HG03135 (cell line): ENCODE results near the gene ADTRP.

Experiments used
- ATAC-seq: cut with Tn5 transposase; IDR thresholded peaks from one replicate; pipeline ENCODE4 v1.9.1; 2021; ENCODE audit warnings: mild to moderate bottlenecking, moderate library complexity; ENCODE audit not compliant: unreplicated experiment

The ADTRP gene

DNA sequence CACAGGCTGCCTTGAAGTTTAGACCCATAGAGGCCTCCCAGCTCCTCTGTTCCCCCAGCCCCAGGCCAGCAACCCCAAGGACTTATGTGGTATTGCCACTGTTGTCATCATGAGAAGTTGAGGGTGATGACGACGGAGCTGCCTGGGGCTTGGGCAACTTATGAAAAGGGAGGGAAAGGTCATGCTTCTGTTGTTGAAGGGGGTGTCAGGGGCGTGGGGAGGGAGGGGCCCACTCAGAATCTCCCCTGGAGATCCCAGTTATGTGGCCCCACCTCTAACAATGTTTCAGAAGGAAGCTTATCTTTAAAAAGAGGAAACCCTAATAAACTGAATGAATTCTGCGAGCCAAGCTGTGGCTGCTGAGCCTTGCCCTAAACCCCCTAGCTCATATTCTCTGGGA is 4.2 kb downstream of the ADTRP start:
- ATAC-seq: no peak

DNA sequence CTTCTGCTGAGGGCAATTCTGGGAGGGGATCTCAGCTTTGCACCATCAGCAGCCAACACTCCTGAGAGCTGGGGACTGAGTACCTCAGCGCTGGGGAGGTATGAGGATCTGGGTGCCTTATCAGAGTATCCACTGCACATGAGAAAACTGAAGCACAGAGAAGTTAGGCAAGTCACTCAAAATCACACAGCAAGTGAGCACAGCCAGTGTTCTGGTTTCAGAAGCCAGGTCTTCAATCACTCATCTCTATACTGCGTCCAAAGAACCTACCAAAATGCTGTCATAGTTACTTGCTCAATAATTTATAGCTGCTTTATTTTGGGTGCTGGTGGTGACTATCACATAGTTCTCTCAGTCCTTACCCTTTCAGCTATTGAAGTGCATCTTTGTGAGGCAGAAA is 5.0 kb downstream of the ADTRP start:
- no peak for ATAC-seq

DNA sequence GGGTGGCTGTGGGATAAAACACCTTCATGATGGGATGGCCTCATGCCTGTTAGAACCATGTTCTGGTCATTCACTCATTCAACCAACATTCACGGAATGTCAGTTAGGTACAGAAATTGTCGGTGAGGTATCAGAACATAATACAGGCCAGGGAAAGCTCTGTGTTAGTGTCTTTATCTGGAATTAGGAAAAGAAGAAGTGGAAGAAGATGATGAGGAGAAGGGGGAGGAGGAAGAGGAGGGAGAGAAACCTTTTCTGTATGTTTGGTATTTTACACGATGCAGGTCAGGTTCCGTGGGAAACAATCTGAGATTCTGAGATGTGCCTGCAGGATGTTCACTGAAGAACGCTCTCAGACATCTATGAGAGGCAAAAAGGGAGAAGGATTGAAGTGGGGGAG is 5.6 kb downstream of the ADTRP start:
- ATAC-seq: no peak

- ATAC-seq: no peak
These were observed 6.3 kb downstream of the ADTRP start for GRCh38 chr6:11772109-11772825.

DNA sequence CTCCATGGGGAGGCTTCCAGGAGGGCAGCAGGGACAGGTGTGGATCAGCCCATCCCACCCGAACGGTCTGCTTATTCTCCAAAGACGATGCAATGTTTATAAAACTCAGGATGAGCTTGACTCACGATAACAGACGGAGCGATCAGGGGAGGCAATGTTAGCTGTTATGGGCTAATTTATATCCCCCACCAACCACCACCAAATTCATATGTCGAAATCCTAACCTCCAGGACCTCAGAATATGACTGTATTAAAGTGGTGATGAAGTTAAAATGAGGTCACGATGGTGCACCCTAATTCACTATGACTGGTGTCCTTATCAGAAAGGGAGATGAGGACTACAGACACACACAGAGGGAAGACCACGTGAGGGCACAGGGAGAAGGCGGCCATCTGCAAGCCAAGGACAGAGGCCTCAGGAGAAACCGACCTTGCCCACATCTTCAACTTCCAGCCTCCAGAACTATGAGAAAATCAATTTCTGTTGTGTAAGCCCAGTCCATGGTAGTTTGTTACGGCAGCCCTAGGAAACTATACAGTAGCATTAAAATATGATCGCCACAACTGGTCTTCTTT is 7.0 kb downstream of the ADTRP start:
- no peak for ATAC-seq

- ATAC-seq: no peak
These were observed 7.8 kb downstream of the ADTRP start for GRCh38 chr6:11770546-11771466.

DNA sequence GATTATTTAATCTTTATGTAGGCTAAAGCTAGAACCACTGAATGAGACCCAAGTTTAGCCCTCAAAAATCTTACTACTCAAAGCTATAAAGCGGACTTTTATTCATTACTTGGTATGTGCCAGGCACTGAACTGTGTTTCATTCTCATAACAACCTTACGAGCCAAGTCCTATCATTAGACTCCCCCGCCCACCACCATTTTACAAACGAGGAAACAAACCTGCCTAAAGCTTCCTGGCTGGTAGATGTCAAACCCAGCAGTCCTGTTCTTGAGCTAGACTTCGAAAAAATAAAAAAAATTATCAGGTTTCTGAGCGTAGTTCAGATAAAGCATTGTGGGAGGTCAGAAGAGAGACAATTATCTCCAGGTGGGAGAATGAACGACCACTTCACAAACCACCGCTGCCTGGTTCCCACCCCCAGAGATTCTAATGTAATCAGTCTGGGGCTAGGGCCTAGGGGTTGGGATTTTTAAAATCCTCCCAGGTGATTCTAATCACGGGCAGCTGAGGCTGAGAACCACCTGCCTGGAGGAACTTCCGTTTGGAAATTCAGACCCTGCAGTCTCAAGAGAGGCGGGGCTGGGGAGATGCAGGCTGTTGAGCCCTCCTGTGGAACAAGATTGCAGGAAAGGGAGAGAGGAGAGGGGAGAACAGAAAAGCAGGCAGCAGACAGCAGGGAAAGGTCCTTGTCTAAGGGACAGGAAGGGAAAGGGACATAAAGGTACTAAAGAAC is 8.6 kb downstream of the ADTRP start:
- no peak for ATAC-seq

DNA sequence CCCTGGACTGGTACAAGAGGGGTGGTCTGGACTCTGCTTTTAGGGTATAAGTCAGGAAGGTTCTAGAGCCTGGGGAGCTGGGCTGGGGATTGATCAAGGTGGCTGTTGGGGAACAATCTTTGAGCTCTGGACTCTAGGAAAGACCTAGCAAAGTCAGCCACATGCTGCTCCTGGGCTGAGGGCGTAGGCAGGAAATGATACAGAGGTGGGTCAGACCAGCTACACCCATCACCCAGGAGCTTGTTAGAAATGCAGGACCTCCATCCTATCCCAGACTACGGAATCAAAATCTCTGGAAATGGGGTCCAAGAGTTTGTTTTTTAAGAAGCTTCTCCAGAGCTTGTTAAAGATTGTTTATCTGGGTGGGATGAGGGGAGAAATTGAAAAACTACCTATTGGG is 9.4 kb downstream of the ADTRP start:
- no peak for ATAC-seq

- no peak for ATAC-seq
These were observed 10.4 kb downstream of the ADTRP start for GRCh38 chr6:11767978-11768756.

GRCh38 chr6:11767458-11767857 is 11.1 kb downstream of the ADTRP start:
- no peak for ATAC-seq

DNA sequence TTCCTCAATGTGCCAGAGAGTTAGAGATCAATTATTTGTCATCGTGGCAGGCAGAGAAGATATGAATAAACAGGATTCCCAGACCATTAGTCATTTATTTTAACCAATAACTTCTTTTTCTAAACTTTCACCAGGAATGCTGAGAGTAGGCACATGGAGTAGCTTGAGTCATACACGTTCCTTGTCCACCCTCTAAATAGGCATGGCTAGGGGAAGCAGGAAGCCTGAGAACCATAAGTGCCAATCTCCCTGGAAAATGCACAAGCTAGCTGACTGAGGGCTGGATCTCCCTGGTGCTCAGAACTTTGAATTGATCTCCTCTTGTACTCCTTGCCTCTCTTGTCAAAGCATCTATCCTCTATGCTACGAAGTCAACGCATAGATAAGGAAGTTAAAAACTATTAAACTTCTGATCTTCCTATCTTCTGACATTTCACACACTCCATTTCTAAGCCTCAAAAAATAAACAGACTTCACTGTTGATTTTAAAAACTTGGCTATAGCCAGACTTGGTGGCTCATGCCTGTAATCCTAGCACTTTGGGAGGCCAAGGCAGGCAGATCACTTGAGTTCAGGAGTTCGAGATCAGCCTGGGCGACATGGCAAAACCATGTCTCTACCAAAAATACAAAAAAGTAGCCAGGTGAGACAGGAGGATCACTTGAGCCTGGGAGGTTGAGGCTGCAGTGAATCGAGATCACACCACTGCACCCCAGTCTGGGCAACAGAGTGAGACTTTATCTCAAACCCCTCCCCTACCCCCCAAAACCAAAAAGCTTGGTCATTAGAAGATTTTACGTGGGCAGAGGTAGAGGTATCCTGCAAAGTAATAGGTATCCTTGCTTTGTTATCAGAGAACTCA is 11.8 kb downstream of the ADTRP start:
- no peak for ATAC-seq

DNA sequence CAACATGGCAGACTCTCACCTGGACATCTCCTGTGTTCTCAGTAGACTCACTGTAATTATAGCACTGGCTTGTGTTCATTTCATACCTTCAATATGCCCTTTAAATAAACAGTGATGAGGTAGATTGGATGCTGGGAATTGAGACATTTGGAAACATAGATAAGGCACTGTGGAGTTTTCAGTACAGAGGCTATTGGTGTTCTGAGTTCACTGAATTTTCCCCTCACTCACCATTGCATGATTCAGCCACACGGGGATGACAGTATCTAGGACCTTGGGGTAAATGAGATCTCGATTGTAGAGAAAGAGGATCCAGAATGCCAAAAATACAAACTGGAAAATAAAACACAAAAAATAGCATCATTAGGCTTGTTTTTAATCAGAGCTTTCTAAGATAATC is 12.6 kb downstream of the ADTRP start:
- ATAC-seq: no peak

DNA sequence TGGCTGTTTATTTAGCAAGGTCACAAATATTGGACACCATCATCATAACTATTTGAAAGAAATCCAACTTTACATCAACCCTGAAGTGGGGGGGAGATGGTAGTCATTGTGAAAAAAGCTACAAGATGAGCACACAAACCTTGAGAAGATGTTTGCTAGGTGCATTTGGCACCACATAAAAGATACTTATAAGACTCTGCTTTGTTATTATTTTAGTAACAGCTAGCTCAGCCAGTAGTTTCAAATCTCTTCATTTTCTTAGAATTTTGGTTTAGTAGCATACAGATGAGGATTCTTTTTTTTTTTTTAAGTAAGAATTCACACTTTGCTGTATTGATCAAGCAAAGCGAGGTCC is 14.4 kb downstream of the ADTRP start:
- no peak for ATAC-seq

DNA sequence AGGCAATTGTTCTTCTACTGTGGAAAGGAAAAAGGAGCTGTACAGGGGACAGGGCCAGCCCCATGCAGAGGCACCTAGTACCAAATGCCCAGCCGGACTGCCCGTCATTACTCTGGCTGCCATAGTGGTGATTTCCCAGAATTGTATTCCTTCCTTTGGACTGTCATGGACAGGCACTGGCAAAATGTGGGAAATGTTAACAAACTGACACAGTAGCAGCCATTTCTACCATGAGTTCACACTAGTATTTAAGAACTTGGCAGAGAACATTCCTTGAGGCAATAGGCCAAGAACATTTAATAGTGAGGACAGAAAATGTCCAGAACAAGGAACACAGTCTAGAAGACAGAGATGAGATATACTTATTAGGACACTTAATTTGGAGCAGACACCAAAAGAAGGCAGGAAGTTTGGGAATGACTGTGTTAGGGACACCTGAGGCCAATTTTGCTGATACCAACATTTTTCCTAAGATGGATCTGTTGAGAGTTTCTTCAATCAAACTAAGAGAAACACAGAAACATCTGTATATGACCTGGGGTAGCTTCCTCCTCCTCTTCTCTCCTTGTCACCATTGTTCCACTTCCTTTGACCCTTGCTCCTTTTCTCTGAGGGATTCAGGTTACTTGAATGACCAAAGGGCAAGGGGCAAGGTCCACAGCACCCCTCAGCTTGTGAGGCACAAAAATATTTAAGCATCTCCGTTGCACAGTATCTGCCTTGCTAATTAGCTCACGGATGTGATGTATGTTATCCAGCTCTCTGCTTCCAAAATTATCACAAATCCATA is 14.9 kb downstream of the ADTRP start:
- ATAC-seq: no peak

DNA sequence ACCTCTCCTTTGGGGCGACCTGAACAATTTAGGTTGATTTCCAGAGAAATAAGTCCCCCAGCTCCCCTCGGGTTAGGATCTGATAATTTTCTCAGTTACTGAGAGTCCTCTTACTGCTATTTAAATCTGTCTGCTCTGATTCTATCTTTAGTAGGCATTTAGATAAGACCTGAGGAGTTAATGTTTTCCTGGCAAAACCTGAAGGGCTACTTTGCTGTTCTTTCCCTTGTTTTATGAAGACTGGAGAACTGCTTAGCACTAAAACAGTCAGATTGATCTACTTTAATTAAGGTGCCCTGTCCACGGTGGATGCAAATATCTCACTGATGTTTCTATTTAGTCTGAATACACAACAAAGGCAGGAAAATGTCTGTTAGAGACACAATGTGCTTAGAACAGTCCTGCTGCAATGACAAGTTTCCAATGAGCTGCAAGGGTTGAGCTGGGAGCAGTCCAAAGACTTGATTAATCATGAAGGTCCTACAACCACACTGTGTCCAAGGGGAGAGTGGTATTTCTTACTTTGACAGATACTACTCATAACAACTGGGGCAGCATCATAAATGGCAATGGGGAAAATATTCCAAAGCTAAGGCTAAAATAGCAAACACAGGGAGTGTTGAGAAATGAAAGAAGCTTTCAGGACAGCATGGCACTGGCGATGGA is 15.7 kb downstream of the ADTRP start:
- ATAC-seq: no peak

- ATAC-seq: no peak
These were observed 16.6 kb downstream of the ADTRP start for GRCh38 chr6:11761744-11762620.

- no peak for ATAC-seq
These were observed 18.6 kb downstream of the ADTRP start for GRCh38 chr6:11760015-11760473.
